ENCODE measurements around the gene PRKCB.

Gene PRKCB

GRCh38 chr16:24141917-24142316, 306.1 kb downstream of the PRKCB start:
- Histone ChIP-seq H3K4me3 (replicated peaks; ENCODE audit: insufficient read depth, low read length) (no peak overlapping the region), H3K27ac (replicated peaks) (no peak overlapping the region), H3K27me3 (ENCODE audit: insufficient read depth, poor library complexity, severe bottlenecking) (no peaks in the 10 kb centered on the region)
- TF ChIP-seq, protein P1, sequence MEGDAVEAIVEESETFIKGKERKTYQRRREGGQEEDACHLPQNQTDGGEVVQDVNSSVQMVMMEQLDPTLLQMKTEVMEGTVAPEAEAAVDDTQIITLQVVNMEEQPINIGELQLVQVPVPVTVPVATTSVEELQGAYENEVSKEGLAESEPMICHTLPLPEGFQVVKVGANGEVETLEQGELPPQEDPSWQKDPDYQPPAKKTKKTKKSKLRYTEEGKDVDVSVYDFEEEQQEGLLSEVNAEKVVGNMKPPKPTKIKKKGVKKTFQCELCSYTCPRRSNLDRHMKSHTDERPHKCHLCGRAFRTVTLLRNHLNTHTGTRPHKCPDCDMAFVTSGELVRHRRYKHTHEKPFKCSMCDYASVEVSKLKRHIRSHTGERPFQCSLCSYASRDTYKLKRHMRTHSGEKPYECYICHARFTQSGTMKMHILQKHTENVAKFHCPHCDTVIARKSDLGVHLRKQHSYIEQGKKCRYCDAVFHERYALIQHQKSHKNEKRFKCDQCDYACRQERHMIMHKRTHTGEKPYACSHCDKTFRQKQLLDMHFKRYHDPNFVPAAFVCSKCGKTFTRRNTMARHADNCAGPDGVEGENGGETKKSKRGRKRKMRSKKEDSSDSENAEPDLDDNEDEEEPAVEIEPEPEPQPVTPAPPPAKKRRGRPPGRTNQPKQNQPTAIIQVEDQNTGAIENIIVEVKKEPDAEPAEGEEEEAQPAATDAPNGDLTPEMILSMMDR (IDR thresholded peaks at IDR 0.05; ENCODE audit: insufficient read depth, low read length) = no peak
- TF ChIP-seq GABPA (IDR thresholded peaks at IDR 0.05; ENCODE audit: low read depth) (no peak), REST (IDR thresholded peaks at IDR 0.05; ENCODE audit: insufficient replicate concordance, low read depth) (no peak), POLR2AphosphoS5 (IDR thresholded peaks at IDR 0.05; ENCODE audit: low read depth) (no peak), SPI1 (IDR thresholded peaks at IDR 0.05; ENCODE audit: borderline replicate concordance, low read depth) (no peak)
- DNase-seq (ENCODE audit: low read depth in 1 of 2, low spot score in 1 of 2) = no peak

DNA sequence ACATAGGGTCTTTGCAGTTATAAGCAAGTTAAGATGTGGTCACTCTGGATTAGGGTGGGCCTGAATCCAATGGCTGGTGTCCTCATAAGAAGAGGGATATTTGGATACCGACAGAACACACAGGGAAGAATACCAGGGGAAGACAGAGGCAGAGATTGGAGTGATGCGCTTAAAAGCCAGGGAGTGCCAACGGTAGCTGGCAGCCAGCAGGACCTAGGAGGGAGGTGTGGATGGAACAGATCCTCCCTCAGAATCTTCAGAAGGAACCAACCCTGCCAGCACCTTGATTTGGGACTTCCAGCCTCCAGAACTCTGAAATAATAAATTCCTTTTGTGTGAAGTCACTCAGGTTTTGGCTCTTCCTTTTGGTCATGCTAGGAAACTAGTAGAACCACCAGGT, 310.1 kb downstream of the PRKCB start:
- H3K27me3 ChIP-seq (ENCODE audit: insufficient read depth, poor library complexity, severe bottlenecking) = no peaks in the 10 kb centered on the region
- H3K27ac ChIP-seq (replicated peaks) = no peak overlapping the region
- no peak overlapping the region for H3K4me3 ChIP-seq (replicated peaks; ENCODE audit: insufficient read depth, low read length)
- no peak for TF ChIP-seq POLR2AphosphoS5 (IDR thresholded peaks at IDR 0.05; ENCODE audit: low read depth)
- TF ChIP-seq, protein P1 (IDR thresholded peaks at IDR 0.05; ENCODE audit: insufficient read depth, low read length) = no peak
- TF ChIP-seq REST (IDR thresholded peaks at IDR 0.05; ENCODE audit: insufficient replicate concordance, low read depth) = no peak
- no peak for TF ChIP-seq GABPA (IDR thresholded peaks at IDR 0.05; ENCODE audit: low read depth)
- TF ChIP-seq SPI1 (IDR thresholded peaks at IDR 0.05; ENCODE audit: borderline replicate concordance, low read depth) = no peak
- no peak for DNase-seq (ENCODE audit: low read depth in 1 of 2, low spot score in 1 of 2)

GRCh38 chr16:24146518-24146917, 310.7 kb downstream of the PRKCB start:
- no peak for TF ChIP-seq GABPA (IDR thresholded peaks at IDR 0.05; ENCODE audit: low read depth)
- TF ChIP-seq, protein P1 (IDR thresholded peaks at IDR 0.05; ENCODE audit: insufficient read depth, low read length) = no peak
- no peak for TF ChIP-seq POLR2AphosphoS5 (IDR thresholded peaks at IDR 0.05; ENCODE audit: low read depth)
- no peak for TF ChIP-seq SPI1 (IDR thresholded peaks at IDR 0.05; ENCODE audit: borderline replicate concordance, low read depth)
- no peak for TF ChIP-seq REST (IDR thresholded peaks at IDR 0.05; ENCODE audit: insufficient replicate concordance, low read depth)
- Histone ChIP-seq H3K4me3 (replicated peaks; ENCODE audit: insufficient read depth, low read length) (no peak overlapping the region), H3K27ac (replicated peaks) (no peak overlapping the region), H3K27me3 (ENCODE audit: insufficient read depth, poor library complexity, severe bottlenecking) (no peaks in the 10 kb centered on the region)
- no peak for DNase-seq (ENCODE audit: low read depth in 1 of 2, low spot score in 1 of 2)

All from HL-60 (cell line).